Liver (tissue), 3 donors: ENCODE measurements around the gene FRMD4A.

ENCODE experiments used
- CTCF ChIP-seq: fragments of 150-350 bp; IDR thresholded peaks from 2 replicates; pipeline ENCODE4 v1.5.1; 2017; ENCODE audit warnings: improper control_type of control experiment, low read depth, low read length; ENCODE audit not compliant: missing input control
- EGR1 ChIP-seq, 2 donors: IDR thresholded peaks; 2 replicates each; pipeline ENCODE4 v1.6.1; 2016 to 2018; ENCODE audit warnings: antibody characterized with exemption in 2 of 2, low read depth in 2 of 2
- FOXA1 ChIP-seq: IDR thresholded peaks from 2 replicates; pipeline ENCODE4 v1.6.1; 2016; ENCODE audit warnings: antibody characterized with exemption
- HNF4A ChIP-seq, 2 donors: conservative IDR thresholded peaks; 2 replicates each; pipeline ENCODE4 v1.6.1; 2016; ENCODE audit warnings: antibody characterized with exemption in 2 of 2, mild to moderate bottlenecking in 2 of 2
- RAD21 ChIP-seq, 2 donors: IDR thresholded peaks; 2 replicates each; pipeline ENCODE4 v1.6.1; 2016; ENCODE audit warnings: antibody characterized with exemption in 2 of 2, mild to moderate bottlenecking in 2 of 2
- REST ChIP-seq: IDR thresholded peaks from 2 replicates; pipeline ENCODE4 v1.6.1; 2016; ENCODE audit warnings: antibody characterized with exemption, mild to moderate bottlenecking
- RXRA ChIP-seq, 2 donors: IDR thresholded peaks; 2 replicates each; pipeline ENCODE4 v1.6.1; 2017 to 2018; ENCODE audit warnings: antibody characterized with exemption in 2 of 2, mild to moderate bottlenecking in 1 of 2
- SP1 ChIP-seq: IDR thresholded peaks from 2 replicates; pipeline ENCODE4 v1.6.1; 2018; ENCODE audit warnings: antibody characterized with exemption, mild to moderate bottlenecking
- TAF1 ChIP-seq: conservative IDR thresholded peaks from 2 replicates; pipeline ENCODE4 v1.6.1; 2016; ENCODE audit warnings: antibody characterized with exemption, mild to moderate bottlenecking
- YY1 ChIP-seq: IDR thresholded peaks from 2 replicates; pipeline ENCODE4 v1.6.1; 2016; ENCODE audit warnings: antibody characterized with exemption, mild to moderate bottlenecking
- ZBTB33 ChIP-seq: IDR thresholded peaks from 2 replicates; pipeline ENCODE4 v1.6.1; 2016; ENCODE audit warnings: antibody characterized with exemption
- TF ChIP-seq, protein P1 (sequence below): IDR thresholded peaks from 2 replicates; pipeline ENCODE4 v1.6.1; 2016; ENCODE audit warnings: antibody characterized with exemption
- TF ChIP-seq, protein P2 (sequence below): IDR thresholded peaks from 2 replicates; pipeline ENCODE4 v1.6.1; 2016; ENCODE audit warnings: antibody characterized with exemption
- donor health status: healthy.
- donor health status: healthy.

DNA sequence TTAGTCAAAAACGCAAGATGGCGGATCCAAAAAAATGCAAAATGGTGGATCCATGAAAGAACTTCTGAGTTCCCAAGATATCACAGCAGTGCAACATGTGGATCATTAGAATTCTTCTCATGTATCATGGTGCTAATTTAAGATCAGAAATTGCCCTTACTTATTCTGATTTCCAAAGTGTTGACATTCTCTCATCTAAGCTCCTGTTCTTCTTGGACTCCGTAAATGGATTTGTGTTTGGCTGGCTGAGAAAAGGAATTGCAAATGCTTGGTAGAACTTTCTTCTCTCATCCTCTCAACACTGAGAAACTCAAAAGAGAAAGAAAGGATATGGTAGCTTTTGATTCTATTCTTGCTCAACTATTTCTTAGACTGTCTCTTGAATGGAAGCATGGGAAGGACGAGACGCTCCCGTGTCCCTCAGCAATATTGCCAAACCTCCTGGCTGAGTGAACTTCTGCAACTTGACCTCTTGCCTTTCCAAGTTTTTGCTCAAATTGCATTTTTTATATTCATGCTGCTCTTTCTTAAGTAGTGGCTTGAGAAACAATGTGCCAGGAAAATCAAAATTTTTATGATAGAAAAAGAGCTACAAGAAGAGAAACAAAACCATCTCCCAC is 44.7 kb downstream of the FRMD4A start:
- TF ChIP-seq ZBTB33 (no peak), RXRA (IDR thresholded peaks at IDR 0.05) (no peak), YY1 (no peak), CTCF (no peak), REST (no peak), TAF1 (no peak), EGR1 (IDR thresholded peaks at IDR 0.05; ENCODE audit: low read depth in 2 of 2) (no peak), RAD21 (IDR thresholded peaks at IDR 0.05) (no peak), SP1 (no peak), FOXA1 (no peak), HNF4A (conservative IDR thresholded peaks at IDR 0.05) (no peak)
- TF ChIP-seq, protein P1, sequence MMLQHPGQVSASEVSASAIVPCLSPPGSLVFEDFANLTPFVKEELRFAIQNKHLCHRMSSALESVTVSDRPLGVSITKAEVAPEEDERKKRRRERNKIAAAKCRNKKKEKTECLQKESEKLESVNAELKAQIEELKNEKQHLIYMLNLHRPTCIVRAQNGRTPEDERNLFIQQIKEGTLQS: no peak
- TF ChIP-seq, protein P2, sequence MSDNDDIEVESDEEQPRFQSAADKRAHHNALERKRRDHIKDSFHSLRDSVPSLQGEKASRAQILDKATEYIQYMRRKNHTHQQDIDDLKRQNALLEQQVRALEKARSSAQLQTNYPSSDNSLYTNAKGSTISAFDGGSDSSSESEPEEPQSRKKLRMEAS: no peak
